ENCODE data around the gene HPSE.

The HPSE gene

DNA sequence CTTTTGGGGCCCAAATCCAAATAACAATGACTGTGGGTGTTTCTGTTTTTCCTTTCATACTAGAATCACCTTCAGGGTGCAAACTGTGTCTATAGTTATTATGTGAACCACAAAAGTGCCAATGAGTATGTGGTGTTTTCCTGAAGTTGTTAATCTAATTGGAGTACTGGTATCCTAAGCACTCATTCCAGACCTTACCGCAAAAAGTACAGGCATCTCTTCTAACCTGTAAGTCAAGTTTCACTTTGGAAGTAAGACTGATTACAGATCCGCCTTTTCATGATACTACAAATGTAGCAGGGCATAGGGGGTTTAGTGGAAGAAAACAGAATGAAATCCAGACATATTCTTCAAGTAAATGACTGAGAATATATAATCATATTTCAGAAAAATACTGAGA lies 66.2 kb downstream of the HPSE start:
- TF ChIP-seq, protein P1, sequence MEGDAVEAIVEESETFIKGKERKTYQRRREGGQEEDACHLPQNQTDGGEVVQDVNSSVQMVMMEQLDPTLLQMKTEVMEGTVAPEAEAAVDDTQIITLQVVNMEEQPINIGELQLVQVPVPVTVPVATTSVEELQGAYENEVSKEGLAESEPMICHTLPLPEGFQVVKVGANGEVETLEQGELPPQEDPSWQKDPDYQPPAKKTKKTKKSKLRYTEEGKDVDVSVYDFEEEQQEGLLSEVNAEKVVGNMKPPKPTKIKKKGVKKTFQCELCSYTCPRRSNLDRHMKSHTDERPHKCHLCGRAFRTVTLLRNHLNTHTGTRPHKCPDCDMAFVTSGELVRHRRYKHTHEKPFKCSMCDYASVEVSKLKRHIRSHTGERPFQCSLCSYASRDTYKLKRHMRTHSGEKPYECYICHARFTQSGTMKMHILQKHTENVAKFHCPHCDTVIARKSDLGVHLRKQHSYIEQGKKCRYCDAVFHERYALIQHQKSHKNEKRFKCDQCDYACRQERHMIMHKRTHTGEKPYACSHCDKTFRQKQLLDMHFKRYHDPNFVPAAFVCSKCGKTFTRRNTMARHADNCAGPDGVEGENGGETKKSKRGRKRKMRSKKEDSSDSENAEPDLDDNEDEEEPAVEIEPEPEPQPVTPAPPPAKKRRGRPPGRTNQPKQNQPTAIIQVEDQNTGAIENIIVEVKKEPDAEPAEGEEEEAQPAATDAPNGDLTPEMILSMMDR (IDR thresholded peaks at IDR 0.05; ENCODE audit: low read depth, low read length, missing control alignments): no peak
- no peak overlapping the region for H3K4me3 ChIP-seq (ENCODE audit: low read depth, low read length)
- DNase-seq (ENCODE audit: low read depth): no peak

DNA sequence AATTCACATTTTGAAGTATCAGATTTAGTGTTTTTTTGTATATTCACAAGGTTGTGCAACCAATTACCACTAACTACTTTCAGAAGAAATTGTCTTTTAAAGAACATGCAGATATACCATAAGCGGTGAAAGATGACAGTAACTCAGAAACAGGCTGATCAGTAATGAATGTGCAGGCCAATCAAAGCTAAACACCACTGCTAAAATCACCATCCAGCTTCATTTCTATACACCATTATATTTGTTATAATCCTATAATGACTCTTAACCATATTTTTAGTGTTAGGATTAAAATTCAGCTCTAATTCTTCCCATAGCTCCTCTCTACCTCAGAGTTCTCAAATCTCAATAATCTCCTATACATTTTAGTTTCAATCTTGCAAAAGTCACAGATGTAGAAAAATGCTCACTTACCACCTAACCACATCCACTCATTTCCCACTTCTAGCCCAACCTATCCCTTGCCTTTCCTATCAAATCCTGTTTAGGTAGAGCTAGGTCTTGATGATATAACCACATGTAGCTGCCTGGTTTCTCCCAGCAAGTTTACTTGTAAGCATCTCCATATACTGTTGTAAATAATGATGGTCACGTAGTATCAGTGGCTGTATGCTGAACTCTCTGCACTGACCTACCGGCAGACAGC lies 66.7 kb downstream of the HPSE start:
- H3K4me3 ChIP-seq (ENCODE audit: low read depth, low read length): no peak overlapping the region
- TF ChIP-seq, protein P1 (IDR thresholded peaks at IDR 0.05; ENCODE audit: low read depth, low read length, missing control alignments): no peak
- DNase-seq (ENCODE audit: low read depth): no peak

DNA sequence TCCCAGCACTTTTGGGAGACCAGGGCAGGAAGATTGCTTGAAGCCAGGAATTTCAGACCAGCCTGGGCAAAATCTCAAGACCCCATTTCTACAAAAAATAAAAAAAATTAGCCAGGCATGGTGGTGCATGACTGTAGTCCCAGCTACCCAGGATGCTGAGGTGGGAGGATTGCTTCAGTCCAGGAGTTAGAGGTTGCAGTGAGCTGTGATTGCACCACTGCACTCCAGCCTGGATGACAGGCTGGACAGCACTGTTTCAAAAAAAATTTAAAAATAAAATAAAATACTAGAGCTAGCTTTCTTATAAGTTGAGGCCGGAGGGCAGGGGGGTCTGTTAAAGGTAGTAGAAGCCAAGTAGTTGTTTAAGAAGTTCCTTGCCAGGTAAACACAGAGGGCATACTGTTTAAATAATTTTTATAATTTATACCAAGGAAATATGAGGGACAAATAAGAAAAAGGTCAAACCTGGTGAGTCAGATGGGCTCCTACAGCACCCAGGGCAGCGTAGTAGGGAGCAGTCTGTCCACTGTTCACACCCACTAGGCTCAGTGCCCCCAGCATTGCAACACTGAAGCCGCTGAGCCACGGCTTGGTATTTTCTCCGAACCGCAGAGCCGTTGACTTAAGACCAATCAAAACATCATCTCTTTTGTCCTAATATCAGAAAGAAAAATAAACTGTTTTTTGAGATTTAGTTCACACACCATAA lies 67.4 kb downstream of the HPSE start:
- no peak overlapping the region for H3K4me3 ChIP-seq (ENCODE audit: low read depth, low read length)
- TF ChIP-seq, protein P1 (IDR thresholded peaks at IDR 0.05; ENCODE audit: low read depth, low read length, missing control alignments): no peak
- no peak for DNase-seq (ENCODE audit: low read depth)

DNA sequence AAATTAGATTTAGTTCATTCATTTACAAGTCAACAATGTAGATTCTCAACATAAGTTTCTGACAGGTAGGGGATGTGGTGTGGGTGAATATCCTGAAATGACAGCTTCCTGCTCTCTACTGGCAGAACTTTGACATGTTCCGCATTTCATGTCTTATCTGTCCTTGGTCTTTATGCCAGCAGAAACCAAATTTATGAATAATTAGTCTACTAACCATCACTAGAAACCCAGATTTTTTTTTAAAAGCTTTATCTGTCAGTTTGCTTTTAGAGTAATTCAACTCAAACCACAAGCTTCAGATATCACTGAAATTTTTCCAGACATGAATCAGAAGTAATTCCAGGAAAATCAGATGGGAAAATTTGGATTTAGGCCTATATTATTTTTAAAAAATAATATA lies 68.0 kb downstream of the HPSE start:
- TF ChIP-seq, protein P1 (IDR thresholded peaks at IDR 0.05; ENCODE audit: low read depth, low read length, missing control alignments): no peak
- no peak overlapping the region for H3K4me3 ChIP-seq (ENCODE audit: low read depth, low read length)
- DNase-seq (ENCODE audit: low read depth): no peak

DNA sequence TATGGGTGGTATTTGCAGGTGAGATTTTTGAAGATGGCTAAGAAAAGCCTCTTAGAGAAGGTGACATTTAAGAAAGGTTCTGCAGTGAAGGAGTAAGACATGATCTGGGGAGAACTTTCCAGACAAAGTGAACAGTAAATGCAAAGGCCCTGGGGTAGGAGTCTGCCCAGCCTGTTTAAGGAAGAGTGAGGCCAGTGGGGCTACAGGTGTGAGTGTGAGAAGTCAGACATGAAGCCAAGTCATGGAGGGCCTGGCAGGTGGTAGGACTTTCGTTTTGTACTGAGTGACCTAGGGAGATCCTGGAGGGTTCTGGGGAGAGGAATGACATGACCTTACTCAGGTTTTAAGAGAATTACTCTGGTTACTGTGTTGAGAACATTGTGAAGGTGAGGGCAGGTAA lies 71.5 kb downstream of the HPSE start:
- TF ChIP-seq, protein P1 (IDR thresholded peaks at IDR 0.05; ENCODE audit: low read depth, low read length, missing control alignments): no peak

DNA sequence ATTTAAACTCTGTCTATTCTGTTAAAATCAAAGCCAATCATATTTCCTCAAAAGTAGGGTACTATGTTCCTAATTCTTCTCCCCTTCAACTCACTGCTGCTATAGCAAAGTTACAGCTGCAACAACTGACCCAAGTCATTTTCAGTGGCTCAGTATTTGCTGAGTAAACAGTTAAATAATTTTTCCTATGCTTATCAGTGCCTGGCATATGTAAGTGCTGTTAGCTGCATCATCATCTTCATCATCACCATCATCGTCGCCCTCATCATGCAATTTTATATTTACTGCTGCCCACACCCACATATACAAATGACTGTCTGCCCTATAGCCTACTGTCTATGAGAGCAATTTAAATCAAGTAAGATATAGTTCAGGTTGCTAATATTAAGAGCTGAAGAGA lies 72.0 kb downstream of the HPSE start:
- no peak overlapping the region for H3K4me3 ChIP-seq (ENCODE audit: low read depth, low read length)
- TF ChIP-seq, protein P1 (IDR thresholded peaks at IDR 0.05; ENCODE audit: low read depth, low read length, missing control alignments): no peak
- no peak for DNase-seq (ENCODE audit: low read depth)

More for the DNA sequence above, 71.5 kb downstream of the HPSE start:
- no peak overlapping the region for H3K4me3 ChIP-seq (ENCODE audit: low read depth, low read length)
- DNase-seq (ENCODE audit: low read depth): no peak

DNA sequence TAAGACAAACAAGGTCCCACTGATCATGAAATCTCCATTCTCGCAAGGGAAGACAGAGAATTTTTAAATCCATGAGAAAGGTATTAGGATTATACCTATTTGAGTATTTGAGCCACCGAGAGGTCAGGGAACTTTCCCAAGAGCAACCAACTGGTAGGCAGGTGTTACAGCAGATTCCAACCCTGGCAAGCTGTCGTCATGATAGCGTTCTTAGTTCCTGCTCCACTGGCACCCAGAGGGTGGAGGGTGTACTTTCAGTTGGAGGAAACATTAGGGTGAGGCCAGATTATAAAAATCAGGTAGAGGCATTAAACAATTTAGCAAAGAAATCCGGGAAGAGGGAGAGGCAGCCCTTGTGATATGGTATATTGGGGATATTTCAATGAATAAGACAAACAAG lies 73.3 kb downstream of the HPSE start:
- H3K4me3 ChIP-seq (ENCODE audit: low read depth, low read length): no peak overlapping the region
- DNase-seq (ENCODE audit: low read depth): no peak
- TF ChIP-seq, protein P1 (IDR thresholded peaks at IDR 0.05; ENCODE audit: low read depth, low read length, missing control alignments): no peak
